T-helper 2 cell treated with Interferon-gamma antibody and Interleukin-4, amounts not matched to agents 100 ng/mL and 5 ng/mL, for 36 hours (primary cell): ENCODE measurements around the gene SLC4A2. TPM values are rescaled to one million over a fixed set of nuclear protein-coding genes. Genes with fewer than 3 reads are reported as not detected.

Experiments
- intact Hi-C: fragments of 100-400 bp; cut with micrococcal nuclease; formaldehyde crosslinking; loops from one replicate; pipeline ENCODE4 v1.15.1; 2023
- total RNA-seq: library from RNA; stranded (reverse); gene quantifications from 2 replicates; pipeline ENCODE4 v1.2.3, GENCODE V29; 2022

Gene SLC4A2
- total RNA-seq, 1 donor from 2014 or later = 119 TPM

GRCh38 chr7:151109094-151110048 lies 50.0 kb downstream of the SLC4A2 start:
- intact Hi-C loops = loop anchor here (2.0 kb wide), 3 partner anchors 19 to 147 kb away; partner anchors contain the start of gene SLC4A2

- intact Hi-C loops = loop anchor here (2.0 kb wide), 3 partner anchors 20 to 148 kb away; partner anchors contain the start of gene SLC4A2
Observed at GRCh38 chr7:151110236-151110940, 51.0 kb downstream of the SLC4A2 start.

DNA sequence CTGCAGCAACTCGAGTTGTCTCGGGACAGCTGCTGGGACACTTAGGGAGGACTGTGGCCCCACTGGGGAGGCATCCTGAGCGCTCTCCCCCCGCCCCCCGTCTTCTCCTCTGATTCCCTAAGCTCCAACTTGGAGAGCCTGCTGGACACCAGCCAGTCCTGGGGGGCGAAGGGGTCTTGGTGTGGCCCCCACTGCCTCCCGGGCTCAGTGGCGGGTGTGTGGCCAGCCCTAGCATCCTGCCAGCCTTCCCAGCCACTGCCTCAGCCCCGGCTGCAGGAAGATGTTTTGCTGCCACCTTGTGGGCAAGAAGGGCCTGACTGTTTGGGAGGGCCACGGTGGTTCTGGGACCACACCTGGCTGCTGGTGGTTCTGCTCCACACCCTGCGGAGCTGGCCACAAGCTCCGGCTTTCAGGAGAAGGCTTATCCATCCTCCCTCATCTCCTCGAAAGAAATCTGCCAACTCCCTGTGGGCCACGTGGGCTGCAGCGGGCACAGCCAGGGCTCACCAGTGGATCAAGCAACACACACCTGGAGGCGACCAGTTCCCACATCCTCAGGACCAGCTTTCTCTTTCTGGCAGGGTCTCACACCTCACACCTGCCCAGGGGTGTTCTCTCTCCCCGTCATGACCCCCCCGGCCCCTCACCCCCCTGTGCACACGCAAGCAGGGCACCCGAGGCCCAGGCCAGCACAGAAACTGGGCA lies 51.7 kb downstream of the SLC4A2 start:
- intact Hi-C loops = loop anchor here (1.0 to 2.0 kb wide), 5 partner anchors 20 to 213 kb away; partner anchors contain the start of genes ABCB8 and SLC4A2

GRCh38 chr7:151113344-151114150 lies 54.2 kb downstream of the SLC4A2 start:
- intact Hi-C loops = no loop called here

GRCh38 chr7:151114151-151115090 lies 55.0 kb downstream of the SLC4A2 start:
- intact Hi-C loops = no loop called here

GRCh38 chr7:151115121-151115835 lies 55.9 kb downstream of the SLC4A2 start:
- intact Hi-C loops = no loop called here

- intact Hi-C loops = no loop called here
Observed at GRCh38 chr7:151115836-151116418, 56.5 kb downstream of the SLC4A2 start.

GRCh38 chr7:151116603-151117440 lies 57.4 kb downstream of the SLC4A2 start:
- intact Hi-C loops = no loop called here

DNA sequence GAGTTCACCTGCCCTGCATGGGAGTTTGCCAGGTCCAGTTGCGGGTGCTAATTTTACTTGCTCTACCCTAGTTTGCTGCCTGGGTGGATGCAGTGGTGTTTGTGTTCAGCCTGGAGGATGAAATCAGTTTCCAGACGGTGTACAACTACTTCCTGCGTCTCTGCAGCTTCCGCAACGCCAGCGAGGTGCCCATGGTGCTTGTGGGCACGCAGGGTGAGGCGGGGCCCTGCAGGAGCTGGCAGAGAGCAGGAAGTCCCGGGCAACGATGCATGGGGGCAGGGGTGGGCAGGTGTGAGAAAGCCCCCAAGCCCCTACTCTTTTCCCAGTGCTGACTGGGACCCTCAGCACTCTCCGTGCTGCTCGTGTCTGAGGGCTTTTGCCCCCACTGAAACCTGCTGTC lies 58.2 kb downstream of the SLC4A2 start:
- intact Hi-C loops = no loop called here

DNA sequence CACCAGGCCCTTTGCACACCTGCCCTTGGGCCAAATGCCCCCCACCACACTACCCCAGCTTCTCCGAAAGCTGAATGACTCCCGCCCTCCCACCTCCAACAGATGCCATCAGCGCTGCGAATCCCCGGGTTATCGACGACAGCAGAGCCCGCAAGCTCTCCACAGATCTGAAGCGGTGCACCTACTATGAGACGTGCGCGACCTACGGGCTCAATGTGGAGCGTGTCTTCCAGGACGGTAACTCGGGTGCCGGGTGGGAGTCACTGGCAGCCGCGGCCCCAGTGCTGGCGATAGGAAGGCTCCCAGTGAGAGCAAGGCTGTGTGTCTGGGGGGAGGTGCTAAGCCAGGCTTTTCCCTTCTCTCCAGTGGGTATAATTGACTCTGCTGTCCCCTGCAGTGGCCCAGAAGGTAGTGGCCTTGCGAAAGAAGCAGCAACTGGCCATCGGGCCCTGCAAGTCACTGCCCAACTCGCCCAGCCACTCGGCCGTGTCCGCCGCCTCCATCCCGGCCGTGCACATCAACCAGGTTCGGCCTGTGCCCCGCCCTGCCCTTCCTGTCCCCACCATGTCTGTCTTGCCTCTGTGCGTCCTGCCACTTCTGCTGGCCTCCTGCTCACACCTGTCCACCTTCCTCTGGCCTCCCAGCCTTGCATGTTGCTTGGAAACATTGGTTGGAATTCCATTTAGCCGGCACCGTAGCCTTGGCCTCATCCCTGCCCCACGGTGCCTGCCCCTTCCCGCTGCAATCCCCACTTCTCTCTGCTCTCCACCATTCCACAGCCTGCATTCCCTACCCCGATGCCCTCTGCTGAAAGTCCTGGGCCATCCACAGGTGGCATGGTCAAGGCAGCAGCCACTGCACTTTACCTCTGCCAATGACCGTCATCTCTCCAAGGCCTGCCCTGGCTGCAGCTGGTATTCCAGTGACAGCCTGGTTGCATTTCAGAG lies 59.0 kb downstream of the SLC4A2 start:
- intact Hi-C loops = no loop called here

DNA sequence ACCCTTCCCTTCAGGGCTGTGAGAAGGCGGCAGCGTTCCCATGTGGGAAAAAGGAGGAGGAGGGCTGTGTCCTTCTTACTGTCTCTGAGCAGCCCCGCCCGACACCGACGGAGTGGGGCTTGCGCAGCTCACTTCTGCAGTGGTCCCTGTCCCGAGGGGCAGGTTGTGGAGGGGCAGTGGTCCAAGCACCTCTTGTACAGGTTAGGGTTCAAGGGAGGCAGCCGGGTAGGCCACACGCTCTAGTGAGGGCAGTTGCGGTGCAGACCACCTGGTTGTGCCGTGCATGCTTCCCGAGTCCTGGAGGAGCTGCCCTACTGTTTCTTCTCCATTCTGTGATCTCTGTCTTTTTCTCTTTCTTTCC lies 59.6 kb downstream of the SLC4A2 start:
- intact Hi-C loops = no loop called here

DNA sequence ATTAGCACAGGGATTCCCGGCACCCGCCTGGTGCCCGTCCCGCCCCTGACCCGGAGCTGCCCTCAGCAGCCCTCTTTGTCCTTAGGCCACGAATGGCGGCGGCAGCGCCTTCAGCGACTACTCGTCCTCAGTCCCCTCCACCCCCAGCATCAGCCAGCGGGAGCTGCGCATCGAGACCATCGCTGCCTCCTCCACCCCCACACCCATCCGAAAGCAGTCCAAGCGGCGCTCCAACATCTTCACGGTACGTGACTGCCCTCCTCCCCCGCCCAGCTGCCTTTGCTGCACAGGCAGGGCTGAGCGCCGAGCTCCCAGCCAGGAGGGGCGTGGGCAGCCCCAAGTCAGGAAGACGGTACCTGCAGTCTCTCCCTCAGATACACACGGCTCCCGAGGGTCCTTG lies 60.5 kb downstream of the SLC4A2 start:
- intact Hi-C loops = no loop called here

DNA sequence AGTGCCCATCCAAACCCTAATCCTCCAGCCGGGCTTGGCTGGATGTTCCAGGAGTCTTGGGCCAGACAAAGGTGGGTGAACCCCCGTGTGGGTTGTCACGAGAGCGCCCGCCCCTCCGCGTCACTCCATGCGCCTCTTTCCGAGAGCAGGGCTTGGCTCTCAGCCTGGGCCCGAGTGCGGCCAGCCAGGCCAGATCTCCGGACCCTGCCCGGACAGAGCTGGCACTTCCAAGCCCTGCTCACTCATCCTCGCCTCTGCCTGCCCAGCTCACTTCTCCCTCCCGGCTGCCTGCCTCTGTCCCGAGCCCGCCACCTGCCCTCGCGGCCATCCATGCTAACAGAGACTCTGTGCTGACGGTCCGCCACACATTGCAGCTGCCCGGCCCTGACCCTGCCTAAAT lies 61.5 kb downstream of the SLC4A2 start:
- intact Hi-C loops = no loop called here

GRCh38 chr7:151121380-151122170 lies 62.2 kb downstream of the SLC4A2 start:
- intact Hi-C loops = no loop called here

GRCh38 chr7:151122276-151122675 lies 62.9 kb downstream of the SLC4A2 start:
- intact Hi-C loops = no loop called here

GRCh38 chr7:151122796-151123157 lies 63.4 kb downstream of the SLC4A2 start:
- intact Hi-C loops = no loop called here
